ENCODE results near the gene UTS2R. TPM values are rescaled to one million over a fixed set of nuclear protein-coding genes. Genes with fewer than 3 reads are reported as not detected.
"Not testable (repeated sequence)": the region's sequence is repeated elsewhere in the genome, so short reads cannot be mapped to it uniquely, and the experiment has no call there.

Gene UTS2R
- polyA plus RNA-seq, 1 experiment: not detected

DNA sequence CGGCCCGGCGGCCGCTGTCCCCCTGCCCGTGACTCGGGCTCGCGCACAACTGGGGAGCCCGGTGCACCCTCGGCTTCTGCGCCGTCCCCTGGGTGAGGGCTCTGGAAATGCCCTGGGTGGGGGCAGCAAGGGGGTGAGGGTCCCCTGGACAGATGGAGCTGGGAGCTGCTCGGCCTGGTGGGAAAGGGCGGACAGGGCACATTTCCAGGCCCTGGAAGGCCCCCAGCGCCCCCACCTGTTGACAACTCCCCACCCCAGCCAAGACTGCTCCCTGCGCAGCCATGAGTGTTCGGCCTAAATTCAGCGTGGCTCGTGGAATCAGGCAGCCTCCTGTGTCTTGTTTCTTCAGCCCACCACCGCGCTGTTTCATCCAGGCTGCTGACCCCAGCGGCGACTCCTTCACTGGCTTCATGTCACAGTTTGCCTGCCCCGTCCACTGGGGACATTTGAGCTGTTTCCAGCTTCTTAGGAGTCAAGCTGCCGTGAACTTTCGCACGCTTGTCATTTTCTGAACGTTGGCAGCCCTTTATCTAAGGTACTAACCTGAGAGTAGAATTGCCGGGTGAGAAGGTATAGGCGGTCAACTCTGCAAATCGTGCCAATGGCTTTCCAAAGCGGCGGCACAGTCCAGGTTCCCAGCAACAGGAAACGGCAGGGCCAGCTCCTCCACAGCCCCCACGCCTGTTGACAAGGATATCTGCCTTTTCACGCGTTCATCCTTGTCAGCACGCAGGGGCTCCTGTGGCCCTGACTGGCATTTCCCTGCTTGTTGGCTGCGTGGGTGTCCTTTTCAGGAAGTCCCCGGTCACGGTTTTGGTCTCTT lies 895 bp downstream of the UTS2R start:
- Histone ChIP-seq H3K4me3 (ENCODE audit: low read depth, low read length) (no peak overlapping the region), H3K27me3 (ENCODE audit: control insufficient read depth, insufficient read depth, low read length) (peaks cover 28% of the 10 kb centered on the region), H3K36me3 (ENCODE audit: control insufficient read depth, insufficient read depth, low read length) (no peaks in the 10 kb centered on the region)
- TF ChIP-seq, protein P1, sequence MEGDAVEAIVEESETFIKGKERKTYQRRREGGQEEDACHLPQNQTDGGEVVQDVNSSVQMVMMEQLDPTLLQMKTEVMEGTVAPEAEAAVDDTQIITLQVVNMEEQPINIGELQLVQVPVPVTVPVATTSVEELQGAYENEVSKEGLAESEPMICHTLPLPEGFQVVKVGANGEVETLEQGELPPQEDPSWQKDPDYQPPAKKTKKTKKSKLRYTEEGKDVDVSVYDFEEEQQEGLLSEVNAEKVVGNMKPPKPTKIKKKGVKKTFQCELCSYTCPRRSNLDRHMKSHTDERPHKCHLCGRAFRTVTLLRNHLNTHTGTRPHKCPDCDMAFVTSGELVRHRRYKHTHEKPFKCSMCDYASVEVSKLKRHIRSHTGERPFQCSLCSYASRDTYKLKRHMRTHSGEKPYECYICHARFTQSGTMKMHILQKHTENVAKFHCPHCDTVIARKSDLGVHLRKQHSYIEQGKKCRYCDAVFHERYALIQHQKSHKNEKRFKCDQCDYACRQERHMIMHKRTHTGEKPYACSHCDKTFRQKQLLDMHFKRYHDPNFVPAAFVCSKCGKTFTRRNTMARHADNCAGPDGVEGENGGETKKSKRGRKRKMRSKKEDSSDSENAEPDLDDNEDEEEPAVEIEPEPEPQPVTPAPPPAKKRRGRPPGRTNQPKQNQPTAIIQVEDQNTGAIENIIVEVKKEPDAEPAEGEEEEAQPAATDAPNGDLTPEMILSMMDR (IDR thresholded peaks at IDR 0.05; ENCODE audit: insufficient read depth, low read depth, low read length): no peak
- POLR2A ChIA-PET: interaction anchor here (0.7 kb wide), 1 partner anchor 167 kb away, joined by 6 read pairs; no protein-coding TSS in a partner anchor
- CTCF ChIA-PET: no interaction called here
- no peak for DNase-seq (ENCODE audit: low read depth)

DNA sequence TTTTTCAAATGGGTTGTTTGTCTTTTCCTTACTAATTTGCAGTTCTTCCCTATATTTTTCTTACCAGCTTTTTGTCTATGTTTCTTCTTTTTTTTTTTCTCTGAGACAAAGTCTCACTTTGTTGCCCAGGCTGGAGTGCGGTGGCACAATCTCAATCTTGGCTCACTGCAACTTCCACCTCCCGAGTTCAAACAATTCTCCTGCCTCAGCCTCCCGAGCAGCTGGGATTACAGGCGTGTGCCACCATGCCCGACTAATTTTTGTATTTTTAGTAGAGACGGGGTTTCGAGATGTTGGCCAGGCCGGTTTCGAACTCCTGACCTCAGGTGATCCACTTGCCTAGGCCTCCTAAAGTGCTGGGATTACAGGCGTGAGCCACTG lies 1.5 kb downstream of the UTS2R start:
- H3K36me3 ChIP-seq (ENCODE audit: control insufficient read depth, insufficient read depth, low read length); CTCF ChIA-PET; DNase-seq (ENCODE audit: low read depth); H3K4me3 ChIP-seq (ENCODE audit: low read depth, low read length): not testable (repeated sequence)
- POLR2A ChIA-PET: interaction anchor here (0.7 kb wide), 1 partner anchor 168 kb away, joined by 6 read pairs; no protein-coding TSS in a partner anchor
- peaks cover 28% of the 10 kb centered on the region for H3K27me3 ChIP-seq (ENCODE audit: control insufficient read depth, insufficient read depth, low read length)

DNA sequence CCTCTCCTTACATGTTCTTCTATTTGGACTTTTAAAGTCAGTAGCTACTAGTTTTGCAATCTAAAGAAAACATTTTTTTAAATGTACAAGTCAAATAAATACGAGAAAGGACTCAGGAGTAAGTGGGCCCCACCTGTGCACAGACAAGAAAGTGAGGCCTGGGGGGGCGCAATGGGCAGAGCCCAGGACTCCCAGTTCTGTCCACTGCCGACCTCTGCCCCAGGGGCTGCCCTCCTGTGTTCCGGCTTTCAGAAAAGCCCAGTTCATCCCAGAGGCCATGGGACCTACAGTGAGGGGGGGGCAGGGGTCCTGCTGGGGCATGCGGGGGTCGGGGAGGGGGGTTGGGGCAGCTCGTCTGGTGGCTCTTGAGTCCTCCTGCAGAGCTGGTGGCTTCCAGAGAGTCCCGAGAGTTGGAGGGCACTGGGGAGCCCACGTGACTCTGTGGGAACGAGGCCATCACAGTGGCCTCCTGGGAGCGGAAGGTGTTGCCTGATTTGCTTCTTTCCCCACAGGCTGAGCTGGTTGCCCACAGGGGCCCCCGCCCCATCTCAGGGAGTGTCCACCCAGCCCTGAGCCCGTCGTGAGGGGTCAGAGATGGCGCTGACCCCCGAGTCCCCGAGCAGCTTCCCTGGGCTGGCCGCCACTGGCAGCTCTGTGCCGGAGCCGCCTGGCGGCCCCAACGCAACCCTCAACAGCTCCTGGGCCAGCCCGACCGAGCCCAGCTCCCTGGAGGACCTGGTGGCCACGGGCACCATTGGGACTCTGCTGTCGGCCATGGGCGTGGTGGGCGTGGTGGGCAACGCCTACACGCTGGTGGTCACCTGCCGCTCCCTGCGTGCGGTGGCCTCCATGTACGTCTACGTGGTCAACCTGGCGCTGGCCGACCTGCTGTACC lies 2.4 kb downstream of the UTS2R start:
- TF ChIP-seq, protein P1 (IDR thresholded peaks at IDR 0.05; ENCODE audit: insufficient read depth, low read depth, low read length): no peak
- no peaks in the 10 kb centered on the region for H3K36me3 ChIP-seq (ENCODE audit: control insufficient read depth, insufficient read depth, low read length)
- ChIA-PET CTCF (no interaction called here), POLR2A (no interaction called here)
- peaks cover 30% of the 10 kb centered on the region for H3K27me3 ChIP-seq (ENCODE audit: control insufficient read depth, insufficient read depth, low read length)
- no peak overlapping the region for H3K4me3 ChIP-seq (ENCODE audit: low read depth, low read length)
- DNase-seq (ENCODE audit: low read depth): no peak

DNA sequence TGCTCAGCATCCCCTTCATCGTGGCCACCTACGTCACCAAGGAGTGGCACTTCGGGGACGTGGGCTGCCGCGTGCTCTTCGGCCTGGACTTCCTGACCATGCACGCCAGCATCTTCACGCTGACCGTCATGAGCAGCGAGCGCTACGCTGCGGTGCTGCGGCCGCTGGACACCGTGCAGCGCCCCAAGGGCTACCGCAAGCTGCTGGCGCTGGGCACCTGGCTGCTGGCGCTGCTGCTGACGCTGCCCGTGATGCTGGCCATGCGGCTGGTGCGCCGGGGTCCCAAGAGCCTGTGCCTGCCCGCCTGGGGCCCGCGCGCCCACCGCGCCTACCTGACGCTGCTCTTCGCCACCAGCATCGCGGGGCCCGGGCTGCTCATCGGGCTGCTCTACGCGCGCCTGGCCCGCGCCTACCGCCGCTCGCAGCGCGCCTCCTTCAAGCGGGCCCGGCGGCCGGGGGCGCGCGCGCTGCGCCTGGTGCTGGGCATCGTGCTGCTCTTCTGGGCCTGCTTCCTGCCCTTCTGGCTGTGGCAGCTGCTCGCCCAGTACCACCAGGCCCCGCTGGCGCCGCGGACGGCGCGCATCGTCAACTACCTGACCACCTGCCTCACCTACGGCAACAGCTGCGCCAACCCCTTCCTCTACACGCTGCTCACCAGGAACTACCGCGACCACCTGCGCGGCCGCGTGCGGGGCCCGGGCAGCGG lies 3.2 kb downstream of the UTS2R start:
- Histone ChIP-seq H3K4me3 (ENCODE audit: low read depth, low read length) (no peak overlapping the region), H3K36me3 (ENCODE audit: control insufficient read depth, insufficient read depth, low read length) (no peaks in the 10 kb centered on the region), H3K27me3 (ENCODE audit: control insufficient read depth, insufficient read depth, low read length) (peaks cover 29% of the 10 kb centered on the region)
- POLR2A ChIA-PET: no interaction called here
- TF ChIP-seq, protein P1 (IDR thresholded peaks at IDR 0.05; ENCODE audit: insufficient read depth, low read depth, low read length): no peak
- CTCF ChIA-PET: no interaction called here
- no peak for DNase-seq (ENCODE audit: low read depth)

DNA sequence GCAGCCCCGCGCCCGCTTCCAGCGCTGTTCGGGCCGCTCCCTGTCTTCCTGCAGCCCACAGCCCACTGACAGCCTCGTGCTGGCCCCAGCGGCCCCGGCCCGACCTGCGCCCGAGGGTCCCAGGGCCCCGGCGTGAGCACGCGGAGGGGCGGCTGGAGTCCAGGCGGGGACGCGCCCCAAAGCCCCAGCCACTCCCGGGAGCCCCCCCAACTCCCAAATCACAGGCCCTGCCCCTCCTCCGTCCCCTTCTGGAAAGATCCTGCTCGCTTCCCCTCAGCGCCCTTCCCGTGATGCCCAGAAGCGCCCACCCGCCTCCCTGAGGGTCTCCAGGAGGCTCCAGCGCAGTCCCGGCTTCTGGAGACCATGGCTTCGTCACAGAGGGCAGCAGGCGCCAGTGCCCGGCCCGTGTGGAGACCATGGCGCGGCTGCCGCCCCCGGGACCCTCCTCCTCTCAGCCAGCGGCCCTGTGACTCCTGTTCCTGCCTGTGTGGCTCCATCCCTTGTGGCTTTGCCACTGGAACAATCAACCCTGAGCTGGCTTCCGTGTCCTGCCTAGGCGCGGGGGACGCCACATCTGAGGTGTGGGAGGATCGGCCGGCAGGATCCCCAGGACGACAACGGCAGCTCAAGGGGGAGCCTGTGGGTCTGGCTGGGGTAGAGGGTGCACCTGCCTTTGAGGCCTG lies 3.9 kb downstream of the UTS2R start:
- no peaks in the 10 kb centered on the region for H3K36me3 ChIP-seq (ENCODE audit: control insufficient read depth, insufficient read depth, low read length)
- no peak overlapping the region for H3K4me3 ChIP-seq (ENCODE audit: low read depth, low read length)
- H3K27me3 ChIP-seq (ENCODE audit: control insufficient read depth, insufficient read depth, low read length): peaks cover 24% of the 10 kb centered on the region
- CTCF ChIA-PET: interaction anchor here (1.0 kb wide), 1 partner anchor 11 kb away, joined by 3 read pairs; no protein-coding TSS in a partner anchor
- TF ChIP-seq, protein P1 (IDR thresholded peaks at IDR 0.05; ENCODE audit: insufficient read depth, low read depth, low read length): no peak
- POLR2A ChIA-PET: no interaction called here
- DNase-seq (ENCODE audit: low read depth): no peak

Measured in BJ (cell line).